Measurements from ENCODE around the gene MS4A5. TPM values are rescaled to one million over a fixed set of nuclear protein-coding genes. Genes with fewer than 3 reads are reported as not detected.
"Not testable (repeated sequence)": the region's sequence is repeated elsewhere in the genome, so short reads cannot be mapped to it uniquely, and the experiment has no call there.

Gene MS4A5
- total RNA-seq, 1 donor from 2014 or later, result not detected

DNA sequence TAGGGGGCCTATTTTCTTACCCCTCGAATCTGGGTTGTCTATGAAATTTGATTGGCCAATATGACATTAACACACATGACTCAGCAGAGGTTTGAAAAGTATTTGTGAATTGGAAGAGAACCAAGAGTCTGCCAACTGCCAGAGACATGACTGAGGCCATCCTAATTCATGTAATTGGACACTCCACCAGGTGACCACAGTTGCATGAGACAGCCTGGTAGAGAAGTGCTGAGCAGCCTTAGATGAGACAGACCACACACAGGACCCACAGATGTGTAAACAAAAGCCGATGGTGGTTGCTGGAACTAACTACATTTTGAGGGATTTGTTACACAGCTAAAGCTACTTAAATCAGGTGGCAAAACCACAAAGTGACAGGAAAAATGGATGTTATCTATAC is 855 bp upstream of the MS4A5 start:
- Histone ChIP-seq H3K9me3 (no peaks in the 10 kb centered on the region), H3K4me1 (no peaks in the 10 kb centered on the region), H3K27me3 (no peaks in the 10 kb centered on the region), H3K36me3 (no peaks in the 10 kb centered on the region), H3K27ac (no peak overlapping the region), H3K4me3 (no peak overlapping the region)
- intact Hi-C loops (cut with DNase I), result no loop called here
- TF ChIP-seq CTCF (IDR thresholded peaks at IDR 0.05), result no peak
- no peak for TF ChIP-seq POLR2A (IDR thresholded peaks at IDR 0.05)
- TF ChIP-seq POLR2AphosphoS5 (IDR thresholded peaks at IDR 0.05; ENCODE audit: insufficient read depth in 1 of 2, low read depth in 1 of 2), result no peak
- no peak for DNase-seq (ENCODE audit: extremely low spot score in 2 of 2)

- TF ChIP-seq CTCF (IDR thresholded peaks at IDR 0.05) (no peak), POLR2A (IDR thresholded peaks at IDR 0.05) (no peak), POLR2AphosphoS5 (IDR thresholded peaks at IDR 0.05; ENCODE audit: insufficient read depth in 1 of 2, low read depth in 1 of 2) (no peak)
- Histone ChIP-seq H3K27ac (no peak overlapping the region), H3K9me3 (no peaks in the 10 kb centered on the region), H3K27me3 (no peaks in the 10 kb centered on the region), H3K4me3 (no peak overlapping the region), H3K4me1 (no peaks in the 10 kb centered on the region), H3K36me3 (no peaks in the 10 kb centered on the region)
- DNase-seq (ENCODE audit: extremely low spot score in 2 of 2), result no peak
- intact Hi-C loops (cut with DNase I), result no loop called here
These were observed 1.9 kb downstream of the MS4A5 start for GRCh38 chr11:60431251-60431650.

DNA sequence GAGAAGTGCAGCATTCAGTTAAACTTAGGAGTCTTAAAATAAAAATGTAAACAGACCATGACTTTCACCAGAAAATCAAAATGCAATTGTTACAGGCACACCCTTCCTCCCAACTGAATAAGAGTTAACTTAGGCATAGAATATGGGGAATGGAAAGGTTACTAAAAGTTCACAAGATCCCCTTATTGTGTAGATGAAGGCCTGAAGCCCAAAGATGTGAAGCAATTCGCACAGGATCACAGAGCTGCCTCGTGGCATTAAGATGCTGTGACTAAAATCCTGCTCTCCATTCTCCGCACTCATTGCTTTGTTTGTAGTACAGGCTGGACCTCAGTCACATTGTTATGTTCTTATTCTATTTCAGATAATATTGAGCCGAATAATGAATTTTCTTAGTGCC is 4.0 kb downstream of the MS4A5 start:
- no peak overlapping the region for H3K4me3 ChIP-seq
- TF ChIP-seq POLR2AphosphoS5 (IDR thresholded peaks at IDR 0.05; ENCODE audit: insufficient read depth in 1 of 2, low read depth in 1 of 2), result no peak
- no peak for TF ChIP-seq POLR2A (IDR thresholded peaks at IDR 0.05)
- TF ChIP-seq CTCF (IDR thresholded peaks at IDR 0.05), result no peak
- no peak for DNase-seq (ENCODE audit: extremely low spot score in 2 of 2)
- intact Hi-C loops (cut with DNase I), result no loop called here
- H3K36me3 ChIP-seq, result no peaks in the 10 kb centered on the region
- H3K9me3 ChIP-seq, result no peaks in the 10 kb centered on the region
- H3K27me3 ChIP-seq, result no peaks in the 10 kb centered on the region
- H3K27ac ChIP-seq, result no peak overlapping the region
- H3K4me1 ChIP-seq, result no peaks in the 10 kb centered on the region

GRCh38 chr11:60447070-60447469 is 17.7 kb downstream of the MS4A5 start:
- Histone ChIP-seq H3K4me1 (no peaks in the 10 kb centered on the region), H3K4me3 (no peak overlapping the region), H3K9me3 (no peaks in the 10 kb centered on the region), H3K27ac (no peak overlapping the region), H3K36me3 (no peaks in the 10 kb centered on the region), H3K27me3 (no peaks in the 10 kb centered on the region)
- intact Hi-C loops (cut with DNase I), result no loop called here
- TF ChIP-seq POLR2AphosphoS5 (IDR thresholded peaks at IDR 0.05; ENCODE audit: insufficient read depth in 1 of 2, low read depth in 1 of 2) (no peak), POLR2A (IDR thresholded peaks at IDR 0.05) (no peak), CTCF (IDR thresholded peaks at IDR 0.05) (no peak)
- DNase-seq (ENCODE audit: extremely low spot score in 2 of 2), result no peak

- no peak overlapping the region for H3K27ac ChIP-seq
- no peaks in the 10 kb centered on the region for H3K27me3 ChIP-seq
- H3K4me1 ChIP-seq, result no peaks in the 10 kb centered on the region
- H3K36me3 ChIP-seq, result no peaks in the 10 kb centered on the region
- intact Hi-C loops (cut with DNase I), result no loop called here
- TF ChIP-seq CTCF (IDR thresholded peaks at IDR 0.05), result no peak
- TF ChIP-seq POLR2A (IDR thresholded peaks at IDR 0.05), result no peak
- no peak for TF ChIP-seq POLR2AphosphoS5 (IDR thresholded peaks at IDR 0.05; ENCODE audit: insufficient read depth in 1 of 2, low read depth in 1 of 2)
- DNase-seq (ENCODE audit: extremely low spot score in 2 of 2), result no peak
- H3K9me3 ChIP-seq, result no peaks in the 10 kb centered on the region
- H3K4me3 ChIP-seq, result no peak overlapping the region
These were observed 18.5 kb downstream of the MS4A5 start for GRCh38 chr11:60447846-60448245.

DNA sequence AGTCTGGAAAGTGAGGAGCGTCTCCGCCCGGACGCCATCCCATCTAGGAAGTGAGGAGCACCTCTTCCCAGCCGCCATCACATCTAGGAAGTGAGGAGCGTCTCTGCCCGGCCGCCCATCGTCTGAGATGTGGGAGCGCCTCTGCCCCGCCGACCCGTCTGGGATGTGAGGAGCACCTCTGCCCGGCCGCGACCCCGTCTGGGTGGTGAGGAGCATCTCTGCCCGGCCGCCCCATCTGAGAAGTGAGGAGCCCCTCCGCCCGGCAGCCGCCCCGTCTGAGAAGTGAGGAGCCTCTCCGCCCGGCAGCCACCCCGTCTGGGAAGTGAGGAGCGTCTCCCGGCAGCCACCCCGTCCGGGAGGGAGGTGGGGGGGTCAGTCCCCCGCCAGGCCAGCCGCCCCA is 21.8 kb downstream of the MS4A5 start:
- DNase-seq (ENCODE audit: extremely low spot score in 2 of 2); intact Hi-C loops (cut with DNase I); H3K27me3 ChIP-seq; H3K4me1 ChIP-seq; H3K9me3 ChIP-seq; H3K27ac ChIP-seq; H3K4me3 ChIP-seq; H3K36me3 ChIP-seq: not testable (repeated sequence)

All from vagina (tissue), 2 donors.